ENCODE measurements around the gene NFE2L3.

NFE2L3 gene

DNA sequence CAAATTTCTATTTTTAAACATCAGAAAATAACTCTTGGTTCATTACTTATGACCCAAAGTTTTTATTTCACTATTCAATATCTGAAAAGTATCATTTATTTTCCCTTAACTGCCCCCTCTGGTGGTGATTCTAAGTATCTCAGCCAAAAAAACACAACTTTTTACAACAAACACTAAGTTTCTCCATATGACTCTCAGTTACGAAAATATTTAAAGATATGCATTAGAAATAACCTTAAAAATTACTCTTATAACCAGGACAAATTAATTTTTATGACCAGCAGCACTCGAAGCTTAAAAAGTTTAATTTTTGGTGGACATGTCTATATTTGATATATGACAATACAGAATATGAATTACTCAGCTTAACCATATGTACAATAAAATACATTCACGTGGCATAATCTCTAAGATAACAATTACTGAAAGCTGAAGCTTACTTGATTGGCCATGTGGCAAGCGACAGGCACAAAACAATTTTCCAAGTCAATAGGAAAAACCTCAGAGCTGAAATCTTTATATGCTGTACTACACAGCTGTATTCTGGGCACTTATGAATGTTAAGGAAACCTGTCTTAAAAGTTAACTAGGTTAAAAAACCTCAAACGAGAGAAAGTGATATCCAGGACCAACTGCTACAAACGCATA lies 46.3 kb downstream of the NFE2L3 start:
- no peak for DNase-seq (ENCODE audit: low read depth in 1 of 2, low spot score in 1 of 2)

DNA sequence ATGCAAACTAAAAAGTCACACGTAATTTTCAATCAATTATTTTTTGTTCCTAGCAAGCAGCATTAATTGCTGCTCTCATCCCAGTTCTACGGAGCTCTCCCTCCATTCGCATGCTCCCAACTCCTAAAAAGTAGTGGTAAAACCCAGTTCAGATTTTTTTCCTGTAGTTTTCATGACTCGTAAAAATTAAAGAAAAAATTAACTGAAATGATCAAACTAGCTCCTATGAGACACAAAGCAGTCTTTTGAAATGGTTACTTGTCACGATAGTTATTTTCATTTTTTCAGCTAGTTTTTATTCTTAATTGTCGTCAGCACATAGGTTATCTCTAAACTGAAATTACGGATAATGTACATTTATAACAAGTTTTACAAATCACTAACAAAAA lies 46.8 kb downstream of the NFE2L3 start:
- DNase-seq (ENCODE audit: low read depth in 1 of 2, low spot score in 1 of 2), result no peak

DNA sequence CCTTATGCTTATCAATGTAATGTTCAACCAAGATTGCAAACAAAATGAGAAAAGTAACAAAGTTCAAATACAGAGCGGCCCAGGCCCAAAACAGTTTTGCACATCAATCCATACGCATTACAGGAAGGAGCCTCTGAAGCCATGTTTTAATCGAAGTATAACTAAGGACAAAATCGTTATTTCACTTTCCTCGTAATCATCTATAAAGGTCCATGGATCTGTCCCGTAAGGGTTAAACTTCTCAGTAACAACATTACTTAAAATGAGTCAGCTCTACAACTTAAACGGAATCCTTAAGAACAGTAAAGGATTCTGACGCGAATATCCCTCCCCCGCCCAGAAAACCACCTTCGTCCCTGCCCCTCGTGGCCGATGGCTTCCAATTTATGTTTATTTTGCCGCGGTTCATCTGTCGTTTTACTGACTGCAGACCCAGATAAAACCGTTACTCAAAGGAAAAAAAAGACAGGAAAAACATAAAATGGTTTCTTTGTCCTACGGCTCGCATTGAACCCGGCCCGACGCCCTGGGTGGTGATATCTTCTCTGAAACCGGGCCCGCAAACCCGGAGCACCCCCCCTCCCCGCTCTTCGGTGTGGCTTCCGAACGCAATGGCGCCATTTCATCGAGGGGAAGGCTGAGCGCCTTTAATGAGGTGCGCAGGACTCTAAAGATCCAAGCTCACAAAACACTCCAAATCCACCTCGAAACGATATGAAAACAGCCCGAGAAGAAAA lies 47.5 kb downstream of the NFE2L3 start:
- peak; percentile 45 to 51 for DNase-seq (ENCODE audit: low read depth in 1 of 2, low spot score in 1 of 2)

DNA sequence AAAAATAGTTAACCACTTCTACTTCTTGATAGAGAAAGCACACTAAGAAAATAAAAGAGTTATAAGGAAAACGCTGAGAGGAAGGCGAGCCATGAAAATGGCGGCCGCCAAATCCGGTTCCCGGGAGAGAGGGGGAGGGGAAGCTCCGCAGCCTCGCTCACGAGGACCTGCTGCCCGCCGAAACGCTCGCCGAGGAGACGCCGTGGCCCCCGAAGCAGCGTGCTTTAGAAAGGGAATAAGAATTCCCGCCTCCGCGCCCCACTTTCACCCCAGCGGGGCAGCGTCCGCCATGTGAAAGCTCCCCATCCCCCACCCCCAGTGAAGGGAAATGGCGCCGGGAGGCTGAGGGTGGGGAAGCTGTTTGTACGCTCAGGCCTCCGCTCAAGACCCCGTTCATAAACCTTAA lies 48.0 kb downstream of the NFE2L3 start:
- DNase-seq (ENCODE audit: low read depth in 1 of 2, low spot score in 1 of 2), result peak; percentile 54 to 62

DNA sequence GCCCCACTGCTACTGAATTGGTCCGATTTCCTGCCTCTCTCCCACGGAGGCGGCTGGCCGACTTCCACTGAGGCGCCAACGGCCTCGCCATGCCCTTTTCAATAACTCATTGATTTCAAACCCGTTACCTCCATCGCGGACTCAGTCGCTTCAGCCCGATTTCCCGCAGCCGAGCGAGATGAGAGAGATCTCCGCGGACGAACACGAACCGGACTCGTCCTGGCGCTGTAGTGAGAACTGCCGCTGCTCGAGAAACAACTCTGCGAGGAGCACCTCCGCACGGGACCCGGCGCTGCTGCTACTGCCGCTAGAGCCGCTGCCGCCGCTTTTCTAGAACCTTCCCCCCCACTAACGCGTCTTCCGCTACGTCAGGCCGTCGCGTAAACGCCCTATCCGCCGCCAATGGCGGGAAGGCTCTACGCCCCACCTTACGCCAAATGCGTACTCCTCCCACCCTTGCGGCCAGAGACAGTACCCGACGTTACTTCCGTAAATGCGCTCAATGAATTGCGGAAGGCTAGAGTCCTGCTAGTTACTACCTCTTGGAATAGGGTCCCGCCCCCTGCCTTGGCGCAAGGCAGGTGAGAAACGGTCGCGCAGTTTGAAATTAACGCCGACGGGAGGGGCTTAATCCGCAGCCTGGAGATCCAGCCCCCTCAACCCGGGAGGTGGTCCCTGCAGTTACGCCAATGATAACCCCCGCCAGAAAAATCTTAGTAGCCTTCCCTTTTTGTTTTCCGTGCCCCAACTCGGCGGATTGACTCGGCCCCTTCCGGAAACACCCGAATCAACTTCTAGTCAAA lies 48.6 kb downstream of the NFE2L3 start, which contains the start of gene HNRNPA2B1:
Gene HNRNPA2B1 (minus strand): TSS at position 303 of the 803 bp plus-strand sequence. CDS start 169 bp downstream, at position 134.
- peak; percentile 95 to 96 for DNase-seq (ENCODE audit: low read depth in 1 of 2, low spot score in 1 of 2)

DNA sequence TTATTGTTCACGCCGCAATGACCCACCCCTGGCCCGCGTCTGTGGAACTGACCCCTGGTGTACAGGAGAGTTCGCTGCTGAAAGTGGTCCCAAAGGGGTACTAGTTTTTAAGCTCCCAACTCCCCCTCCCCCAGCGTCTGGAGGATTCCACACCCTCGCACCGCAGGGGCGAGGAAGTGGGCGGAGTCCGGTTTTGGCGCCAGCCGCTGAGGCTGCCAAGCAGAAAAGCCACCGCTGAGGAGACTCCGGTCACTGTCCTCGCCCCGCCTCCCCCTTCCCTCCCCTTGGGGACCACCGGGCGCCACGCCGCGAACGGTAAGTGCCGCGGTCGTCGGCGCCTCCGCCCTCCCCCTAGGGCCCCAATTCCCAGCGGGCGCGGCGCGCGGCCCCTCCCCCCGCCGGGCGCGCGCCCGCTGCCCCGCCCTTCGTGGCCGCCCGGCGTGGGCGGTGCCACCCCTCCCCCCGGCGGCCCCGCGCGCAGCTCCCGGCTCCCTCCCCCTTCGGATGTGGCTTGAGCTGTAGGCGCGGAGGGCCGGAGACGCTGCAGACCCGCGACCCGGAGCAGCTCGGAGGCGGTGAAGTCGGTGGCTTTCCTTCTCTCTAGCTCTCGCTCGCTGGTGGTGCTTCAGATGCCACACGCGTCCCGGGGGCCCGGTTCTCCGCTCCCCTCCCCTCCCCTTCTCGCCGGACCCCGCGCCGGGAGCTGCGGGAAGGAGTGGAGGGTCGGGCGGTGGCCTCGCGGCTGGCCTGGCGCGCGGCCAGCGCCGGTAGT lies 49.4 kb downstream of the NFE2L3 start, which contains the start of gene CBX3:
Gene CBX3 (plus strand): TSS at position 499 of the 772 bp plus-strand sequence. CDS start 1,254 bp downstream, outside the sequence.
- DNase-seq (ENCODE audit: low read depth in 1 of 2, low spot score in 1 of 2), result peak; percentile 74 to 75

DNA sequence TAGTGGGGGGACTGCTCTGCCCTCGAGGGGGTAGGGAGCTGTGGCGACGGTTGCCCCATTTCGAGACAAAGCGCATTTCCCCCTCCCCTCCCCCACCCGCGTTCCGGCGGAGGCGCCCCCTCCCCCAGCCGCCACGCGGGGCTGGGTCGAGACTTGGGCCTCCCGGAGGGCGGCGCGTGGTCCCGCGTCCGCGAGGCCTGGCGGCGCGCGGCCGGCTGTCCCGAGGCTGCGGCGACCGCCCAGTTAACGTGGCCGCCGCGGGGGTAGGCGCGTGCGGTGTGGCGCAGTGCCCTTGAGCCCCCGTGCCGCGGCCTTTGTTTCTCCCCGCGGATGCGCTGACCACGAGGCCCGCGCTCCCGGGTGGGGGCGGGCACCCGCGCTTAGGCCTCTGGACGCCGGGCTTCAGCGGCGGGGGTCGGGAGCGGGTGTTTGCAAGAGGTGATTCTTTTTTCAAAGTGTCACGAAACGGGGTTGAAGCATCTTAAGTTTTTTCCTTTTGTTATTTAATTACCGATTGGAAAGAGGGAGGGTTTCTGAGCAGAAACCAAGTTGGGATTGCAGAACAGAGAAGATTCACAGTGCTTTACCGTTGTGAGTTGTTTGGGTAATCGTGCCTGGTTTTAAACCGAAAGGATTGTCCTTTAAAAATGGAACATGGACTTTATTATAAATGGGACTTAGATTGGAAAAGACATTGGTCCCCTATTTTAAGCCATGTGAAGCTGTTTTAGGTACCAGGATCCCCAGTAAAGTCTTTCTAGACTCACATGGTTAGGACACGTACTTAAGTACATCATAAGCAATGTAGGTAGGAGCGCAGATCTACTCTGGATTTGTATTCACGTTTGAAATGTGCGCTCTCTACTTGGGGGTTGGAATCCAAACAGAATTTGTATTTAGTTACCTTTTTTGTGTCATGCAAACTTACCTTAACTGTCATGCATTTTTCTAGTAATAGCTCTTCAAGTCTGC lies 50.3 kb downstream of the NFE2L3 start:
- peak; percentile 32 to 46 for DNase-seq (ENCODE audit: low read depth in 1 of 2, low spot score in 1 of 2)

DNA sequence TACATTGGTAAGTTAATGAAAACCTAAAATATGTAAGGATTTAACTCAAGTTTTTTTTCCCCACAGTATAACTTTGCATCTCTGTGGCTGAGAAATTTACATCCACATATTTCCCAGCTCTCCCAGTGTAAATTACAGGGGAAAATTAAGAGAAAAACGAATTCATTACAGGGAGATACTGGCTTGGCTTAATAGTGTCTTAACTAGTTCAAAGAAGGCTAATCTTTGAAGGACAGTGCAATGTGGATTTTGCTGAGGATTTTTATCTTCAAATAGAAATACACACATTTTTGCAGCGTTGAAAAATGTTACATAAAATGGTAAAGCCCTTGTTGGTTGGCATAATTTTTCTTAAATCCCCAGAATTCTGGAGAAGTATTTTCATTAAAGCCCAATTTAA lies 51.0 kb downstream of the NFE2L3 start:
- DNase-seq (ENCODE audit: low read depth in 1 of 2, low spot score in 1 of 2), result no peak

DNA sequence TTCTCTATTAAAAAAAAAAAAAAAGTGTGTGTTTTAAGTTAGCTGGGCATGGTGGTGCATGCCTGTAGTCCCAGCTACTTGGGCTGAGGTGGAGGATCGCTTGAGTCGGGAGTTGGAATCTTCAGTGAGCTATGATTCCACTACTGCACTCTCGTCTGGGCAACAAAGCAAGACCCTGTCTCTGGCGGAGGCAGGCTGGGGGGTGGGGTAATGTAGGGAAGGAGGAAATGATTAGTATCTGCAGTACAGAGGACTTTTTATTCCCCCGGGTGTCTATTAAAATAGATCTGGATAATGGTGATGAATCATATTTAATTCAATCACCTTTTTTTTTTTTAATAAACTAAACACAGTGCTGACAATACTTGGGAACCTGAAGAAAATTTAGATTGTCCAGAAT lies 56.0 kb downstream of the NFE2L3 start:
- no peak for DNase-seq (ENCODE audit: low read depth in 1 of 2, low spot score in 1 of 2)

DNA sequence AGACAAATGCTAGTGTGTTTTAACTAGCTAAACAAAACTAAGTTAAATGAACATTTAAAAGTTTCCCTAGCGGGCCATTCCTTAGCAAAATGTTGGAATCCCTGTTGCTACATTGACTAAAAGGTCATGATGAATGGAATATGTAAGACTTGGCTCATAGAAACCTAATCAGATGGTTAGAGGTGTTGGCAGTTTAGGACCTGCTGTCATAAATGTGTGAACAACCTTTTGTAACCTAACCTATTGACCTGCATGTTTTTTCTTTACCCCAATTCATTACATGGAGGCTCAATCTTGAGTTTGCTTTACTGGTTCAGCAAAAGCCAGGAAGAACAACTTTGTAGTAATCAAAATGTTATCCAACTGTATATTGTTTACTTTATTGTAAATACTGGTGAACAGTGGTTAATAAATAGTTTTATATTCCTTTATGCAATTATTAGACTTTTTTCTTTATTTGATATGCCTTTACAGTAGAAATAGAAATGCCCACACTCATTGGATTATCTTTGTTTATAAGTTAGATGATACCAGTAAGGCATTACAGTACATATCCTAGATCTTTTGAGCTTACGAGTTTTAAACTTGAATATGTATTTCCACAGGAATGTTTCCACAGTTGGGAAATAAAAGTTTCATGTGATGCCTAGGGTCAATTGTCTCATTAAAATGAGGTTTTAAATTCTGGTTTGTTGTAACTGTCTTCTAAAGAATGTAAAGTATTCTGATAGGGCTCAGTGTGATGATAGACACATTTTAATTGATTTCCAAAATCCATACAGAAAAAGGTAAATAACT lies 61.1 kb downstream of the NFE2L3 start:
- no peak for DNase-seq (ENCODE audit: low read depth in 1 of 2, low spot score in 1 of 2)

DNA sequence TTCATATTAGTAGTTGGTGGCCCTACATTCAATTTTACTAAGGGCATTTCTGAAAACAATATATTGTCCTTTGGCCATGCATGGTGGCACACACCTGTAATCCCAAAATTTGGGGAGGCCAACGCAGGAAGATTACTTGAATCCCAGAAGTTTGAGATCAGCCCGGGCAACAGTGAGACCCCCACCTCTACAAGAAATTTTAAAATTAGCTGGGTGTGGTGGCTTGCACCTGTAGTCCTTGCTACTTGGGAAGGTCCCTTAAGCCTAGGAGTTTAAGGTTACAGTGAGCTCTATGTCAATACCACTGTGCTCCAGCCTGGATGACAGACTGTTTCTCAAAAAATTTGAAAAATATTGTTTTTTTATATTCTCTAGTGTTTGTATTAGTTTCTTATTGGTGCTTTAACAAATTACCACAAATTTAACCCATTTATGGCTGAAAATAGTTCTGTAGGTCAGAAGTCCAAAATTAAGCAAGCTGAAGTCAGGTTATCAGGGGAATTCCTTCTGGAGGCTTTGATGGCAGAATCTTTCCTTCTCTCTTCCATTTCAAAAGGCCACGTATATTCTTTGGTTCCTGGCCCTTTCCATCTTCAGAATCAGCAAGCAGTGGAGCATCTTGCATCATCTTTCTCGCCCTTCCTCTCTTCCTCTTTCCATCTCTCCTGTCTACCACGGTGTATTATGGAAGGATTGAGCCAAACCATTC lies 62.0 kb downstream of the NFE2L3 start:
- DNase-seq (ENCODE audit: low read depth in 1 of 2, low spot score in 1 of 2), result no peak

DNA sequence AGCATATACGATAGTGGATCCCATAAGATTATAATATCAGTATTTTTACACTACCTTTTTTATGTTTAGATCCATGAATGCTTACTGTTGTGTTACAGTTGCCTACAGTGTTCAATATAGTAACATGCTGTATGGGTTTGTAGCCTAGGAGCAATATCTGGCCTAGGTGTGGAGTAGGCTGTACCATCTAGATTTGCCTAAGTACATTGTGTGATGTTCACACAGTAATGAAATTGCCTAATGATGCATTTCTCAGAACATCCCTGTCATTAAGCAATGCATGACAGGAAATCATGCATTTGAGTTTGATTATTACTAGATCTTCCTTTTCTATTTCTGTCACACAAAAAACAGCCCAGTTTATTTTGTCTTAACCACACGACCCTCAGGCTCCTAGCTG lies 64.1 kb downstream of the NFE2L3 start:
- no peak for DNase-seq (ENCODE audit: low read depth in 1 of 2, low spot score in 1 of 2)

DNA sequence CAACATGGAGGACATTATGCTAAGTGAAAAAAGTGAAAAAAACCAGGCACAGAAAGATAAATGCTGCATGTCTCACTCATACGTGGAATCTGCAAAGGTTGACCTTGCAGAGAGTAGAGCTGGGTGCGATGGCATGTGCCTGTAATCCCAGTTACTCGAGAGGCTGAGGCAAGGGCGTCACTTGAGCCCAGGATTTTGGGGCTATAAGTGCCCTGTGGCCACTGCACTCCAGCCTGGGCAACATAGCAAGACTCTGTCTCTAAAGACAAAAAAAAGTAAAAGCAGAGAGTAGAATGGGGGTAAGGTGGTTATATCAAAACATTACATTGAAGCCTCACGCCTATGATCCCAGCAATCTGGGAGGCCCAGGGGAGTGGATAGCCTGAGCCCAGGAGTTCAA lies 72.4 kb downstream of the NFE2L3 start:
- no peak for DNase-seq (ENCODE audit: low read depth in 1 of 2, low spot score in 1 of 2)

DNA sequence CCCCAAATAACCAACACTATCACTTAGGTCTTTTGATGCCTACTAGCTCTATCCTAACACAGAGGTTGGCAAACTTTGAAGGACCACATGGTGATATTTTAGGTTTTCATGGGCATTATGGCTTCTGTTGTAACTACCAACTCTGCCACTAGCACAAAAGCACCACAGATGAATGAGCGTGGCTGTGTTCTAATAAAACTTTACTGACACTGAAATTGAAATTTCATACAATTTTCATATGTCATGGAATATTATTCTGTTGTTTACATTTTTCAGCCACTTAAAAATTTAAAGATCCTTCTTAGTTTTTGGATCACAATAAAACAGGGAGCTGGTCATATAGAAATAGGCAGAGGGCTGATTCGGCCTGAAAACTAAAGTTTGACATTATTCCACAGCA lies 76.0 kb downstream of the NFE2L3 start:
- no peak for DNase-seq (ENCODE audit: low read depth in 1 of 2, low spot score in 1 of 2)

DNA sequence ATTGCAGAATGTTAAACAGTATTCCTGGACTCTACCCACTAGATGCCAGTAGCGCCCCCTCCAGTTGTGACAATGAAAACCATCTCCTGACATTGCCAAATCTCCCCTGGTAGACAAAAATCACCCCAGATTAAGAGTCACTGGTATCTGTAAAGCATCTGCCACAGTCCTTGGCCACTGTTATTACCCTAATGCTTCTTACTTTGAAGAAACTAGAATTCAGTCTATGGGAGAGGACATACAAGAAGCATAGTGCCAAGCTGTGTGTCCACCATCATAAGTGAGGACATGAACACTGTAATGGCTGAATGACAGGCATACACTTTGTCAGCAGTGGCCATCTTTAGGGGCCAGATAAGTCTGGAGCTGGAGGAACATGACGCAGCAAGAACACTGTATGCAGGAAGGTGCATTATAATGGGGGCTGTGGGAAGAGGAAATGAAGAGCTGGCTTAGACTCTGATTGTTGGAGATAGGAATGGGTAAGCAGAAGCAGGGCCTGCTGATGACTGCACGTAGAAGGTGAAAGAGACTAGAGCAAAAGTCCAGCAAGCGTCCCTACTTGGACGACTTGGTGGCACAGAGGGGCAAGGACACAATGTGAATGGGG lies 82.0 kb downstream of the NFE2L3 start:
- no peak for DNase-seq (ENCODE audit: low read depth in 1 of 2, low spot score in 1 of 2)

Measured in activated T-helper 1 cell treated with anti-CD3 and anti-CD28 coated beads, Interleukin-2, amount 50 U/mL, for 16 hours (primary cell).